Measurements from ENCODE around the gene CRELD2. TPM values are rescaled to one million over a fixed set of nuclear protein-coding genes. Genes with fewer than 3 reads are reported as not detected.

Gene CRELD2
- total and polyA plus RNA-seq, 2 of the 8 experiments (the other 6 are each of a cell fraction or from before 2014, with no cell fraction given): 24.5 to 36.6 TPM

GRCh38 chr22:49869086-49869830 is 49.2 kb upstream of the CRELD2 start (continued):
- no peak for TF ChIP-seq PHF8 (conservative IDR thresholded peaks at IDR 0.05; ENCODE audit: low read depth, low read length)
- no peak for TF ChIP-seq CHD7 (IDR thresholded peaks at IDR 0.05; ENCODE audit: insufficient replicate concordance, low read length)
- no peak for TF ChIP-seq SIX5 (IDR thresholded peaks at IDR 0.05; ENCODE audit: low read depth, low read length)
